Measurements from ENCODE around the gene CDH23. TPM values are rescaled to one million over a fixed set of nuclear protein-coding genes. Genes with fewer than 3 reads are reported as not detected.
A peak's percentile ranks its signal among the peaks of the same experiment; 100 is the strongest.

The CDH23 gene
- polyA plus RNA-seq, 3 donors = 0.83 to 1.3 (median 0.96) TPM

GRCh38 chr10:71723311-71723710 lies 326.6 kb downstream of the CDH23 start:
- DNase-seq = peak; percentile 17

GRCh38 chr10:71724539-71724938 lies 327.8 kb downstream of the CDH23 start:
- DNase-seq = no peak

GRCh38 chr10:71725249-71725648 lies 328.5 kb downstream of the CDH23 start:
- no peak for DNase-seq

GRCh38 chr10:71725998-71726579 lies 329.4 kb downstream of the CDH23 start:
- no peak for DNase-seq

- no peak for DNase-seq
These were observed 329.9 kb downstream of the CDH23 start for GRCh38 chr10:71726580-71727104.

- no peak for DNase-seq
These were observed 330.5 kb downstream of the CDH23 start for GRCh38 chr10:71727105-71727737.

GRCh38 chr10:71727738-71728737 lies 331.3 kb downstream of the CDH23 start:
- no peak for DNase-seq

- peak; percentile 57 for DNase-seq
These were observed 332.5 kb downstream of the CDH23 start for GRCh38 chr10:71729161-71729636.

GRCh38 chr10:71731791-71732190 lies 335.1 kb downstream of the CDH23 start:
- no peak for DNase-seq

GRCh38 chr10:71734797-71735196 lies 338.1 kb downstream of the CDH23 start:
- no peak for DNase-seq

- DNase-seq = no peak
These were observed 339.2 kb downstream of the CDH23 start for GRCh38 chr10:71735709-71736569.

GRCh38 chr10:71736570-71736952 lies 339.8 kb downstream of the CDH23 start:
- no peak for DNase-seq

GRCh38 chr10:71737001-71737833 lies 340.5 kb downstream of the CDH23 start:
- no peak for DNase-seq

GRCh38 chr10:71737834-71738197 lies 341.1 kb downstream of the CDH23 start:
- DNase-seq = no peak

- no peak for DNase-seq
These were observed 342.7 kb downstream of the CDH23 start for GRCh38 chr10:71739358-71739900.

- DNase-seq = no peak
These were observed 343.4 kb downstream of the CDH23 start for GRCh38 chr10:71740069-71740653.

- DNase-seq = no peak
These were observed 344.3 kb downstream of the CDH23 start for GRCh38 chr10:71741029-71741428.

GRCh38 chr10:71741671-71742070 lies 345.0 kb downstream of the CDH23 start:
- DNase-seq = no peak

GRCh38 chr10:71742301-71743088 lies 345.8 kb downstream of the CDH23 start:
- DNase-seq = no peak
